Thyroid gland (tissue), 4 donors: ENCODE data around the gene TRIM72. TPM values are rescaled to one million over a fixed set of nuclear protein-coding genes. Genes with fewer than 3 reads are reported as not detected.
"Not testable (repeated sequence)": the region's sequence is repeated elsewhere in the genome, so short reads cannot be mapped to it uniquely, and the experiment has no call there.

Experiments used
- DNase-seq, 2 donors: peaks; one replicate each; pipeline ENCODE4 v3.0.0-alpha.2; 2019
- H3K27ac ChIP-seq, 3 donors: fragments of 200-600 bp; sonication (generic); 1 replicate in 2 of 3; 2 replicates in 1 of 3; pipeline ENCODE4 v1.5.1; 2016 to 2019; ENCODE audit warnings: mild to moderate bottlenecking in 1 of 3, moderate library complexity in 1 of 3
- H3K27me3 ChIP-seq: fragments of 200-600 bp; sonication (generic); one replicate; pipeline ENCODE4 v1.5.1; 2019
- H3K36me3 ChIP-seq, 2 donors: fragments of 200-600 bp; sonication (generic); one replicate each; pipeline ENCODE4 v1.5.1; 2016 to 2019
- H3K4me1 ChIP-seq, 2 donors: fragments of 200-600 bp; sonication (generic); one replicate each; pipeline ENCODE4 v1.5.1; 2017 to 2019
- H3K4me3 ChIP-seq, 3 donors: fragments of 200-600 bp; sonication (generic); replicated peaks in 1 of 3; 1 replicate in 2 of 3; 2 replicates in 1 of 3; pipeline ENCODE4 v1.5.1; 2016; ENCODE audit warnings: mild to moderate bottlenecking in 1 of 3
- H3K9me3 ChIP-seq: fragments of 200-600 bp; sonication (generic); one replicate; pipeline ENCODE4 v1.5.1; 2017
- CTCF ChIP-seq, 6 experiments: fragments of 200-600 bp in 3 of 6; fragments of 450-650 bp in 3 of 6; sonication (generic) in 3 of 6; IDR thresholded peaks; one replicate each; pipeline ENCODE4 v1.5.1; 2016 to 2019; ENCODE audit warnings: antibody characterized with exemption in 6 of 6, mild to moderate bottlenecking in 2 of 6, inconsistent platforms in 1 of 6, moderate library complexity in 1 of 6
- POLR2A ChIP-seq, 2 donors: fragments of 450-650 bp; IDR thresholded peaks; one replicate each; pipeline ENCODE4 v1.6.1; 2017; ENCODE audit warnings: antibody characterized with exemption in 2 of 2, mild to moderate bottlenecking in 2 of 2, moderate library complexity in 1 of 2
- WGBS, 2 donors: methylation state at CpG; one replicate each; pipeline ENCODE4 v1.1.5; 2017; 5-methylcytosine and 5-hydroxymethylcytosine counted together
- intact Hi-C: fragments of 100-400 bp; cut with DNase I; formaldehyde crosslinking; loops from one replicate; pipeline ENCODE4 v1.15.1; 2023
- total RNA-seq, 4 donors: library from RNA; depleted of rRNA; stranded (reverse); fragments of >200 nt; gene quantifications; one replicate each; pipeline ENCODE4 v1.2.3, GENCODE V29; 2016

Gene TRIM72
- total RNA-seq, 4 donors from 2014 or later, result under 0.01 to 0.11 TPM; not detected in 2

GRCh38 chr16:31265329-31266245 lies 51.7 kb downstream of the TRIM72 start:
- Histone ChIP-seq H3K9me3 (no peaks in the 10 kb centered on the region), H3K4me1 (no peaks in the 10 kb centered on the region), H3K27me3 (no peaks in the 10 kb centered on the region), H3K4me3 (no peak overlapping the region), H3K36me3 (no peaks in the 10 kb centered on the region), H3K27ac (no peak overlapping the region)
- 71% methylated on average over 18 to 20 of the region's 20 CpGs for WGBS, 2 donors
- TF ChIP-seq CTCF (IDR thresholded peaks at IDR 0.05) (no peak), POLR2A (IDR thresholded peaks at IDR 0.05) (no peak)
- intact Hi-C loops, result no loop called here
- DNase-seq, result no peak

GRCh38 chr16:31267332-31268032 lies 53.6 kb downstream of the TRIM72 start:
- H3K27ac ChIP-seq, result no peak overlapping the region
- no peak for DNase-seq
- WGBS, 2 donors, result 54 to 60% methylated on average over 8 of the region's 8 CpGs
- no peaks in the 10 kb centered on the region for H3K27me3 ChIP-seq
- H3K9me3 ChIP-seq, result no peaks in the 10 kb centered on the region
- no peak for TF ChIP-seq POLR2A (IDR thresholded peaks at IDR 0.05)
- intact Hi-C loops, result no loop called here
- H3K4me3 ChIP-seq, result no peak overlapping the region
- no peaks in the 10 kb centered on the region for H3K36me3 ChIP-seq
- no peaks in the 10 kb centered on the region for H3K4me1 ChIP-seq

- 50 to 51% methylated on average over 3 of the region's 3 CpGs for WGBS, 2 donors
- no peak for TF ChIP-seq CTCF (IDR thresholded peaks at IDR 0.05)
- TF ChIP-seq POLR2A (IDR thresholded peaks at IDR 0.05), result no peak
Measured at GRCh38 chr16:31268033-31268365, 54.1 kb downstream of the TRIM72 start.

GRCh38 chr16:31268891-31269290 lies 55.0 kb downstream of the TRIM72 start:
- no peaks in the 10 kb centered on the region for H3K27me3 ChIP-seq
- DNase-seq, result no peak
- H3K27ac ChIP-seq, result no peak overlapping the region
- no peaks in the 10 kb centered on the region for H3K36me3 ChIP-seq
- no peak overlapping the region for H3K4me3 ChIP-seq
- no peaks in the 10 kb centered on the region for H3K9me3 ChIP-seq
- TF ChIP-seq POLR2A (IDR thresholded peaks at IDR 0.05) (no peak), CTCF (IDR thresholded peaks at IDR 0.05) (no peak)
- intact Hi-C loops, result no loop called here
- WGBS, 2 donors, result 80 to 87% methylated on average over 10 of the region's 10 CpGs
- H3K4me1 ChIP-seq, result no peaks in the 10 kb centered on the region

More at GRCh38 chr16:31268033-31268365, 54.1 kb downstream of the TRIM72 start:
- DNase-seq, result no peak
- no peaks in the 10 kb centered on the region for H3K27me3 ChIP-seq
- H3K9me3 ChIP-seq, result no peaks in the 10 kb centered on the region
- H3K4me1 ChIP-seq, result no peaks in the 10 kb centered on the region
- intact Hi-C loops, result no loop called here
- H3K36me3 ChIP-seq, result no peaks in the 10 kb centered on the region
- H3K27ac ChIP-seq, result no peak overlapping the region
- no peak overlapping the region for H3K4me3 ChIP-seq

GRCh38 chr16:31269541-31269940 lies 55.6 kb downstream of the TRIM72 start:
- TF ChIP-seq CTCF (IDR thresholded peaks at IDR 0.05) (no peak), POLR2A (IDR thresholded peaks at IDR 0.05) (no peak)
- Histone ChIP-seq H3K4me1 (no peaks in the 10 kb centered on the region), H3K4me3 (no peak overlapping the region), H3K36me3 (no peaks in the 10 kb centered on the region), H3K9me3 (no peaks in the 10 kb centered on the region), H3K27ac (no peak overlapping the region), H3K27me3 (no peaks in the 10 kb centered on the region)
- intact Hi-C loops, result no loop called here
- DNase-seq, result no peak
- WGBS, 2 donors, result 71 to 74% methylated on average over 2 of the region's 2 CpGs

GRCh38 chr16:31269973-31270372 lies 56.1 kb downstream of the TRIM72 start:
- H3K4me1 ChIP-seq, H3K27ac ChIP-seq, H3K9me3 ChIP-seq, H3K27me3 ChIP-seq, H3K36me3 ChIP-seq, intact Hi-C loops, H3K4me3 ChIP-seq, DNase-seq: not testable (repeated sequence)
- WGBS, 2 donors, result 69 to 87% methylated on average over 3 of the region's 3 CpGs
